ENCODE measurements around the gene IL16.

The IL16 gene

GRCh38 chr15:81289910-81290309 lies 93.2 kb downstream of the IL16 start:
- no peak for DNase-seq (ENCODE audit: low read depth in 2 of 3, low spot score in 2 of 3)

GRCh38 chr15:81291916-81292522 lies 95.3 kb downstream of the IL16 start:
- DNase-seq (ENCODE audit: low read depth in 2 of 3, low spot score in 2 of 3), result no peak

GRCh38 chr15:81292523-81293001 lies 95.9 kb downstream of the IL16 start:
- no peak for DNase-seq (ENCODE audit: low read depth in 2 of 3, low spot score in 2 of 3)

GRCh38 chr15:81293728-81294515 lies 97.2 kb downstream of the IL16 start:
- peak in 1 of 3 experiments; percentile 62 for DNase-seq (ENCODE audit: low read depth in 2 of 3, low spot score in 2 of 3)

- no peak for DNase-seq (ENCODE audit: low read depth in 2 of 3, low spot score in 2 of 3)
Measured at GRCh38 chr15:81294516-81294880, 97.8 kb downstream of the IL16 start.

- DNase-seq (ENCODE audit: low read depth in 2 of 3, low spot score in 2 of 3), result no peak
Measured at GRCh38 chr15:81295486-81296121, 98.9 kb downstream of the IL16 start.

GRCh38 chr15:81296186-81296585 lies 99.5 kb downstream of the IL16 start:
- DNase-seq (ENCODE audit: low read depth in 2 of 3, low spot score in 2 of 3), result no peak

- peak in 2 of 3 experiments; percentile 51 to 54 for DNase-seq (ENCODE audit: low read depth in 2 of 3, low spot score in 2 of 3)
Measured at GRCh38 chr15:81296673-81297072, 100.0 kb downstream of the IL16 start.

- DNase-seq (ENCODE audit: low read depth in 2 of 3, low spot score in 2 of 3), result no peak
Measured at GRCh38 chr15:81297147-81297572, 100.5 kb downstream of the IL16 start.

- DNase-seq (ENCODE audit: low read depth in 2 of 3, low spot score in 2 of 3), result no peak
Measured at GRCh38 chr15:81297603-81298575, 101.2 kb downstream of the IL16 start.

- no peak for DNase-seq (ENCODE audit: low read depth in 2 of 3, low spot score in 2 of 3)
Measured at GRCh38 chr15:81298611-81299010, 101.9 kb downstream of the IL16 start.

GRCh38 chr15:81299156-81299555 lies 102.5 kb downstream of the IL16 start:
- no peak for DNase-seq (ENCODE audit: low read depth in 2 of 3, low spot score in 2 of 3)

- no peak for DNase-seq (ENCODE audit: low read depth in 2 of 3, low spot score in 2 of 3)
Measured at GRCh38 chr15:81299630-81300273, 103.1 kb downstream of the IL16 start.

- no peak for DNase-seq (ENCODE audit: low read depth in 2 of 3, low spot score in 2 of 3)
Measured at GRCh38 chr15:81301385-81301784, 104.7 kb downstream of the IL16 start.

- no peak for DNase-seq (ENCODE audit: low read depth in 2 of 3, low spot score in 2 of 3)
Measured at GRCh38 chr15:81301815-81302399, 105.2 kb downstream of the IL16 start.

- no peak for DNase-seq (ENCODE audit: low read depth in 2 of 3, low spot score in 2 of 3)
Measured at GRCh38 chr15:81302701-81303109, 106.0 kb downstream of the IL16 start.

GRCh38 chr15:81303244-81304225 lies 106.9 kb downstream of the IL16 start:
- no peak for DNase-seq (ENCODE audit: low read depth in 2 of 3, low spot score in 2 of 3)

- no peak for DNase-seq (ENCODE audit: low read depth in 2 of 3, low spot score in 2 of 3)
Measured at GRCh38 chr15:81304226-81304625, 107.5 kb downstream of the IL16 start.

GRCh38 chr15:81308260-81308659 lies 111.6 kb downstream of the IL16 start:
- DNase-seq (ENCODE audit: low read depth in 2 of 3, low spot score in 2 of 3), result no peak

Measured in activated CD8-positive, alpha-beta memory T cell treated with anti-CD3 and anti-CD28 coated beads for 48 hours (primary cell).